ENCODE measurements around the gene MARF1.
"Not testable (repeated sequence)": the region's sequence is repeated elsewhere in the genome, so short reads cannot be mapped to it uniquely, and the experiment has no call there.

MARF1 gene

GRCh38 chr16:15620611-15621195 lies 22.3 kb downstream of the MARF1 start:
- no peak for DNase-seq

- DNase-seq = no peak
Measured at GRCh38 chr16:15618392-15618791, 24.6 kb downstream of the MARF1 start.

- no peak for DNase-seq
Measured at GRCh38 chr16:15617901-15618300, 25.1 kb downstream of the MARF1 start.

GRCh38 chr16:15616475-15617165 lies 26.3 kb downstream of the MARF1 start:
- DNase-seq = peak; percentile 76 to 89

GRCh38 chr16:15616012-15616411 lies 26.9 kb downstream of the MARF1 start:
- DNase-seq = no peak

GRCh38 chr16:15613676-15614075 lies 29.3 kb downstream of the MARF1 start:
- DNase-seq = no peak

GRCh38 chr16:15611610-15612009 lies 31.3 kb downstream of the MARF1 start:
- no peak for DNase-seq

GRCh38 chr16:15610369-15610871 lies 32.5 kb downstream of the MARF1 start:
- DNase-seq = no peak

GRCh38 chr16:15609286-15609649 lies 33.7 kb downstream of the MARF1 start:
- no peak for DNase-seq

- no peak for DNase-seq
Measured at GRCh38 chr16:15608398-15609285, 34.3 kb downstream of the MARF1 start.

GRCh38 chr16:15607700-15608396 lies 35.1 kb downstream of the MARF1 start:
- DNase-seq = no peak

GRCh38 chr16:15607221-15607699 lies 35.7 kb downstream of the MARF1 start:
- not testable (repeated sequence) for DNase-seq

GRCh38 chr16:15606518-15607220 lies 36.3 kb downstream of the MARF1 start:
- no peak for DNase-seq

- peak; percentile 79 to 82 for DNase-seq
Measured at GRCh38 chr16:15605839-15606517, 37.0 kb downstream of the MARF1 start.

GRCh38 chr16:15604460-15605440 lies 38.2 kb downstream of the MARF1 start:
- DNase-seq = no peak

- no peak for DNase-seq
Measured at GRCh38 chr16:15602285-15603044, 40.5 kb downstream of the MARF1 start.

GRCh38 chr16:15601212-15601879 lies 41.6 kb downstream of the MARF1 start:
- no peak for DNase-seq

GRCh38 chr16:15599303-15600070 lies 43.5 kb downstream of the MARF1 start:
- DNase-seq = no peak

Data from NCI-H526 (cell line).